HG02973 (cell line): Measurements from ENCODE around the gene ATP10A.

Experiments used
- ATAC-seq: cut with Tn5 transposase; IDR thresholded peaks from one replicate; pipeline ENCODE4 v1.9.1; 2021; ENCODE audit warnings: moderate library complexity; ENCODE audit not compliant: unreplicated experiment

The ATP10A gene

GRCh38 chr15:25687276-25687675 lies 175.9 kb downstream of the ATP10A start:
- ATAC-seq, result no peak

GRCh38 chr15:25686780-25687179 lies 176.3 kb downstream of the ATP10A start:
- ATAC-seq, result no peak

- ATAC-seq, result no peak
Observed at GRCh38 chr15:25684521-25685431, 178.4 kb downstream of the ATP10A start.

DNA sequence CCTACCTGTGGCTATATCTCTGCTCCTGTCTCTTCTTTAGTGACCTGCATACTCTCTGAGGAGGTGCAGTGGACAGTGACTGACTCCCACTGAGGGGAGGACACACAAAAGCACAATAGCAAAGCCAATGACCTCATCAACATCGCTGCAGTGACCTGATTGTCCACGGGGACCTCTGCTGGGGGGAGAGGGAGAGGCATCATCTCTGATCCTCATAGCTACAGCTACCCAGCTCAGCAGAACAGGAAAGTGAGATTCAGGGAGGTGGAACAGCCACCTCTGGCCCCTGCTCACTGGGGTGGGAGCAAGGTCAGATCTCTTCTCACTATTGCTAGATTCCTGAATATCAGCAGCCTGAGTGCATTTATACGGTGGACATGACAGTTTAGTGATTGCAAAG lies 179.2 kb downstream of the ATP10A start:
- no peak for ATAC-seq

- ATAC-seq, result no peak
Observed at GRCh38 chr15:25683415-25683814, 179.7 kb downstream of the ATP10A start.

- no peak for ATAC-seq
Observed at GRCh38 chr15:25682340-25682739, 180.8 kb downstream of the ATP10A start.

DNA sequence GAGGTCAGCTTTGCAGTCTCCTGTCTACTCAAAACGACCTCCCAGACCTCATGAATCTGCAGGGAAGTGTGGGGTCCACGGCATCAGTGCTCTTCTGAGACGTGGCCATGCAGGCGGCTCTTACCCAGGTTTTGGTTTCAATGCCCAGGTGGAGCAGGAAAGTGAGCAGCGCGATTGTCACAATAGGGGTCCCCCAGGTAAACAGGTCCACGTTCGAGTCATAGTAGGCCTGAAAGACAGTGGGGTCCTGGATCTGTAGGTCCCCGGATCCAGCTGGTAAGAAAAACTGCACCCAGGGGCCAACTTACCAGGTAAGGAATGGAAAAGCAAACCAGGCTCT lies 182.5 kb downstream of the ATP10A start:
- ATAC-seq, result no peak

DNA sequence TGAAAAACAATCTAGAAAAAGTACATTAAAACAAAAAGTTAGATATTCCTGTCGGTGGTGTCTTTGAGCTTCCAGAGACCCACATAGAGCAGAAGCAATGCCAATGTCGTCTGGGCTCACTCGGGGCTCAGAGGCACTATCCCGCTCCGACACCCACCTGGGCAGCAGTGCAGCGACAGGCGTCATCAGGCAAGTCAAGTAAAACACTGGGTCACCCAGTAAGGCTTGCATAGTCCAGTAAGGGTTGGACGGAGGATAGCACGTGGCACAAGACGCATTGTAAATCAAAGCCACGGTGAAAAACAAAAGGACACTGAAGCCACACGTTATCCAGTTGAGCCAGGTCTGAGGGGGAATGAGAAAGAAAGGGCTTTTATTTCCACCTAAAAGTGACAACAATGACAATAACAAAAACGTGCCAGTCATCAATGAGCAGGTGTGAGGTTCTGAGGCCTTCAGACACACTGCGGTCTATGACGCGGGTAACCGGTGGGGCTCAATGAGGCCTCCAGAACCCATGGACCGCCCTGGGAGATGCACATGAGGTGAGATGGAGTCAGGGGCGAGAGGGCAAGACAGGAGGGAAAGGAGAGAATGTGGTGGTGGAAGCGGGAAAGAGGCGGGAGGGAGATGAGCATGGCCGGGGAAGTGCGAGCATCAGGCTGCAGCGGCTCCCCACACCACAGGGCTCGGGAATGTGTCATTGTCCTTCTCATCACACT lies 183.0 kb downstream of the ATP10A start:
- ATAC-seq, result no peak

DNA sequence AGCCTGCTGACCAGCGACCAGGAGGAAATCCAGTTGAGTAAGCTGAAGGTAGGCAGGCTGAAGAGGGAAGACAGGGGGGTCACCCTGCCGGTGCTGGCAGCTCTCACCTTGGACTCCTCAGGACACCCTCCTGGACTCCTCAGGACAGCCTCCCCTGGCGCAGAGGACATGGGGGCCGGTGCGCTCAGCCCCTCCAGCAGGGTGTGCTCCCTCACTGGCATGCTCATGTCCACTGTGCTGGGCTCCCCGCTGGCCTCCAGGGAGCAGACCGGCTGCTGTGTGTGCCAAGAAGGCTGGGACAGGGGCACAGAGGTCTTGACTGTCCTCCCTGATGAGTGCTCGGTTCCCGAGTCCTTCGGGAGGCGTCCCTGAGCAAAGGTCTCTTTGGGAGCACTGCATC lies 183.6 kb downstream of the ATP10A start:
- no peak for ATAC-seq

GRCh38 chr15:25678500-25678855 lies 184.6 kb downstream of the ATP10A start:
- ATAC-seq, result no peak

DNA sequence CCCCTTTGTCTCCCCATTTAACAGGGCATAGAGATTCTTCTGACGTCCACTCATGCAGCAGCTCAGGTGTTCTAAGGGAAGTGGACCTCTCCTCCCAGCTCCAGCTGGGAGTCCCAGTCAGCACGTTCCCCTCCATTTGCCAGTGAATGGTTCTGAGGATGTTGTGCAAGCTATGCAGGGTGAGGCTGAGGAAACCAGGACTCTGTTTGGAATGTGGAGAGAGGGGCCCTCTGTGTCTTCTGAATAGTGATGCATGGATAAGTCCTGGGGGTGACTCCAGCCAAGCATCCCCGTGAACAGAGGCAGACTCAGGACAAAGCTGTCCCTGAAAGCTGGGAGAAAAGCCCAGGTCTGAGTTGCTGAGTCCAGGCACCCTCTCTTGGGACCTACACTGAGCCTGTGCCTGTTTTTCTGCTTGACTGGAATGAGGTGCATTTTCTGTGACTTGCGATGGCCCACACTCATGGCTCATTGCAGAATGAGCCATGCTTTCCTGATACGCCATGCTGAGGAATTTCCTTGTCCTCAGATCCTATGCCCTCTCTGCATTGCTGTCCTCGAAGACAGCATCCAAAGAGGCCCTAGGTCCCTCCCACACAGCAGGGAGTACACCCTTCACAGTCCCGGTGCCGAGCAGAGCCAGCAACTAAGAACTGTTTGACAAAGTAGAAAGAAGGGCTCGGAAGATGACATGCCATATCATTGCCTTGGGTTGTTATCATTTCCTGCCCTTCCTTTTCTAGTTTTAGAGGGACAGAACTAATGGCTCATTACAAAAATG lies 185.2 kb downstream of the ATP10A start:
- no peak for ATAC-seq

DNA sequence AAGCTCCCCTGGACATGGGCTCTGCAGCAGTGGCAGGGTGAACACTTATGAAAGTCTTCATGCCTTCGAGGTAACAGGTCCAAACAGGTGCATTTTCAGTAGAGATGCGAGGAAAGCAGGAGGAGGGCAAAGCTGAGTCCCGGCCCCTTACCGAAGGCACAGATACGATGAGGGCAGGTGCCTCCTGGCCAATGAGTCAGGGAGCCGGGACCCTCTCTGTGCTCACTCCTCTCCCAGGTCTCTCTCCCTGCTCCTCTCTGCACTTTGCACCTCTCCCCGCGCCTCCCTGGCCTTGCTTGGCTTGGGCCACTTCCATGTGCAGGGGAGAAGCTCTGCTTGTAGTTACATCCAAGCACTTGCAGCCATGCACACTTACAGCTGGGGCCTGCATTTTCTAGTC lies 187.1 kb downstream of the ATP10A start:
- ATAC-seq, result no peak

- ATAC-seq, result no peak
Observed at GRCh38 chr15:25675396-25675795, 187.7 kb downstream of the ATP10A start.

DNA sequence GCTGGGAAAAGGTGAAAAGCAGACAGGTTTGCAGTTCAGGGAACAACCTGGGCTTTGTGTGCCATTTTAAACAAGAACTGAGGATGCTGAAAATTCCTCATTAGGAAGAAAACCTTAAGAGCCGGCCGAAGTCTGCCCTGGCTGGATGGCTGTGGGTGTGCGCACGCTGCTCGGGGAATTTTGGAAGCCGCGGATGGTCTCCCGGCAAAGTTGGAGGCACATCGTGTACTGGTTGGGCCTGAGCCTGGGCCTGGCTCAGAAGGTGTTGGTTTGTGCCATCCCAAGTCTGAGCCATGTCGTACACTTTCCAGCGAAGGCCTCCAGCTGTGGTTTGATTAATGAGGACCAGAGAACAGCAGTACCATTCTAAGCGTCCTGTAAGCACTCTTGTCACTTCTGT lies 188.2 kb downstream of the ATP10A start:
- no peak for ATAC-seq

- no peak for ATAC-seq
Observed at GRCh38 chr15:25673972-25674371, 189.2 kb downstream of the ATP10A start.

DNA sequence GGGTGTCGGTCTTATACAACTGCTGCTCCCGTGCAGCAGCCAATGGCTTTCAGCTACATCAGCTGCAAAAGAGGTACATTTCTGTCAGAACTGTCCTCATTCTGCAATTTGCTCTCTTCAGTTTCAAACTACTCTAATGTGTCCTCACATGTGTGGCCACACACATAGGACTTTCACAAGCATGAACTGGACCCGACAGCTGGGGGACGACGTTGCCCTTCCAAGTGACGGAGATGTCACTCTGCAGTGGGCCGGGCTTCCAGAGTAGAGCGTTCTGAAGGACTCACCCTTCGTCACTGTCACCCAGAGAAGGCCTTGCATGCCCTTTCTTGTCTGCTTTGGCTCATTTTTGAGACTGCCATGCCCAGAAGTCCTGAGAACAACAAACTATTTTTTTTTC lies 189.8 kb downstream of the ATP10A start:
- ATAC-seq, result no peak

DNA sequence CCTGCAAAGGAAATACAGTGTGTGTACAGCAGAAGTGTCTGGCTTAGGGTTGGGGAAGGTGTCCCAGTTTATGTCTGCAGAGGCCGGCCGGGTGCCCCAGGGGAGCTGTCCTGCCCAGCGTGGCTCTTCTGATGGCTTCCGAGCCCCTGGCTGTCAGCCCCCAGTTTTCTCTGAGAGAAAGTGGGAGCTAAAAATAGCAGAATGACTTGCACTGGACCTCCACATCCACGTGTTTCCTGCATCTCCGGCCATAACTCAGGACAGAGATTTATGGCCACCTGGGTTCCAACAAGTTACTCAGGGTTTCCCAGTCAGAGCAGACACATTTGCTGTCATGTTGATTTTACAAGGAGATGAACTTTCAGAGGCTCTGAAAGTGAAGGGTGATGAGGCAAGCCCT lies 192.0 kb downstream of the ATP10A start:
- no peak for ATAC-seq

GRCh38 chr15:25670621-25671020 lies 192.5 kb downstream of the ATP10A start:
- ATAC-seq, result no peak

- no peak for ATAC-seq
Observed at GRCh38 chr15:25670025-25670554, 193.0 kb downstream of the ATP10A start.

DNA sequence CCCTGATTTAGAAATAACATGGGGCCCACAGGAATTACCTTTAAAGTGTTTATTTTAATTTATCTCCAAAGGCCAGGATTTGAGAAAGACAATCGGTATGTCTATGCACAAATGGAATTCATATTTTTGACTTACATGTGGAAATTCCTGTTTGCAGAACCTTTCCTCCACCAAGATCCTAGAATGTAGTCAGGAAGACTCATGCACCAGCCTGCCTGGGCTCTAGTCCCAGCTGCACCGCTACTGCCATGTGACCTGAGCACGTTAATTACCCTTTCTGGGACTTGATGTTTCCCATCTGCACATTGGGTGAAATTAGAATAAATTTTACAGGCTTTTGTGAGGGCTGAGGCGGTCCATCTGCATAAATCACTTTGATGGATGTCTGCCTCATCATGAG lies 194.2 kb downstream of the ATP10A start:
- ATAC-seq, result no peak

DNA sequence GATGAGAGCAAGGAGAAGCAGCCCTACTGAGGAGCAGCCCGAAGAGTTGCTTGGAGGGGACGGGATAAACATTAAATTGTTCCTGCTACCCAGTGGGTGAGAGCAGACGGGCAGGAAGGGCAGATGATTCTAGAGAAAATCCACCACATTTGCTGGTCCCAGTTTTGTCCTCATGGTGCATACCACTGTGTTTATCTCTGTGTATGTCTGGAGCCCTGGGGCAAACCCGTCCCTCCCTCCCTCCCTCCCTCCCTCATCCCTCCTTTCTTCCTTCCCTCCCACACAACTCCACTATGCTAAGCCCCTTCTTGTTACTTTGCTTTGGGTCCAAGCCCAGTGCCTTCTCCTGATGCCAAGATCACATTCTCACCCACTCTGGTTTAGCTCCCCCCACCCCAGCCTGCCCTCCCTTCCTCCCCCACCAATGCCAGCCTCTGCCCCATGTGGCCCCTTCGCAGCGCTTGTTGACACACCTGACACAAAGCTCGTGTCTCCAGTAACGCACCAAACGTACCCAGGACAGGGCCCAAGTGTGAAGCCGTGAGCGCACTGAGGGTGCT lies 194.8 kb downstream of the ATP10A start:
- ATAC-seq, result no peak
